HG03196 (cell line): ENCODE results near the gene CD300A.

Experiments
- ATAC-seq: cut with Tn5 transposase; IDR thresholded peaks from one replicate; pipeline ENCODE4 v1.9.1; 2021; ENCODE audit not compliant: unreplicated experiment

The CD300A gene

GRCh38 chr17:74439691-74440567 lies 26.5 kb upstream of the CD300A start:
- ATAC-seq = no peak

- ATAC-seq = no peak
Measured at GRCh38 chr17:74441537-74441936, 24.9 kb upstream of the CD300A start.

GRCh38 chr17:74442291-74442669 lies 24.2 kb upstream of the CD300A start:
- ATAC-seq = no peak

- ATAC-seq = peak; percentile 35
Measured at GRCh38 chr17:74442670-74443515, 23.5 kb upstream of the CD300A start.

- ATAC-seq = no peak
Measured at GRCh38 chr17:74443516-74444296, 22.7 kb upstream of the CD300A start.

GRCh38 chr17:74444406-74444805 lies 22.0 kb upstream of the CD300A start:
- no peak for ATAC-seq

GRCh38 chr17:74445158-74445557 lies 21.3 kb upstream of the CD300A start:
- ATAC-seq = no peak

GRCh38 chr17:74446551-74447500 lies 19.6 kb upstream of the CD300A start:
- peak; percentile 50 for ATAC-seq

GRCh38 chr17:74447628-74448159 lies 18.7 kb upstream of the CD300A start:
- no peak for ATAC-seq

- ATAC-seq = no peak
Measured at GRCh38 chr17:74448756-74449155, 17.7 kb upstream of the CD300A start.

- no peak for ATAC-seq
Measured at GRCh38 chr17:74449306-74449705, 17.1 kb upstream of the CD300A start.

GRCh38 chr17:74449773-74450172 lies 16.7 kb upstream of the CD300A start:
- no peak for ATAC-seq

- no peak for ATAC-seq
Measured at GRCh38 chr17:74450231-74450630, 16.2 kb upstream of the CD300A start.

- ATAC-seq = no peak
Measured at GRCh38 chr17:74450925-74451403, 15.5 kb upstream of the CD300A start.

GRCh38 chr17:74451557-74451956 lies 14.9 kb upstream of the CD300A start:
- no peak for ATAC-seq

GRCh38 chr17:74452033-74452840 lies 14.2 kb upstream of the CD300A start:
- ATAC-seq = no peak

- ATAC-seq = no peak
Measured at GRCh38 chr17:74452841-74453661, 13.4 kb upstream of the CD300A start.

- peak; percentile 10 for ATAC-seq
Measured at GRCh38 chr17:74453665-74454196, 12.7 kb upstream of the CD300A start.
